HG03159 (cell line): ENCODE data around the gene SCIN.
"Not testable (repeated sequence)": the region's sequence is repeated elsewhere in the genome, so short reads cannot be mapped to it uniquely, and the experiment has no call there.

ENCODE experiments used
- ATAC-seq: cut with Tn5 transposase; IDR thresholded peaks from one replicate; pipeline ENCODE4 v1.9.1; 2021; ENCODE audit warnings: mild to moderate bottlenecking, moderate library complexity; ENCODE audit not compliant: unreplicated experiment

SCIN gene

DNA sequence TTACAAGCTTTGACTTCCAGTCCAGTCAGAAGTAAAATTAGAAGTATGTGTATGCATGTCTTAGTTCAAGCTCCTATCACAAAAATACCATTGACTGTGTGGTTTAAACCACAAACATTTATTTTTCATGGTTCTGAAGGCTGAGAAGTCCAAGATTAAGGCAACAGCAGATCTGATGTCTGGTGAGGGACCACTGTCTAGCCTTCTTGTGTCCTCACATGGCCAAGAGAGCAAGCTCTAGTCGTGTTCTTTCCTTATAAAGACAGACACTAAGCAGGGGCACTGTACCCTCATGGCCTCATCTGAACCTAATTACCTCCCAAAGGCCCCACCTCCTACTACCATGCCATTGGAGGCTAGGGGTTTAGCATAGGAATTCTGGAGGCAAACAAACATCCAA is 75.6 kb downstream of the SCIN start:
- no peak for ATAC-seq

DNA sequence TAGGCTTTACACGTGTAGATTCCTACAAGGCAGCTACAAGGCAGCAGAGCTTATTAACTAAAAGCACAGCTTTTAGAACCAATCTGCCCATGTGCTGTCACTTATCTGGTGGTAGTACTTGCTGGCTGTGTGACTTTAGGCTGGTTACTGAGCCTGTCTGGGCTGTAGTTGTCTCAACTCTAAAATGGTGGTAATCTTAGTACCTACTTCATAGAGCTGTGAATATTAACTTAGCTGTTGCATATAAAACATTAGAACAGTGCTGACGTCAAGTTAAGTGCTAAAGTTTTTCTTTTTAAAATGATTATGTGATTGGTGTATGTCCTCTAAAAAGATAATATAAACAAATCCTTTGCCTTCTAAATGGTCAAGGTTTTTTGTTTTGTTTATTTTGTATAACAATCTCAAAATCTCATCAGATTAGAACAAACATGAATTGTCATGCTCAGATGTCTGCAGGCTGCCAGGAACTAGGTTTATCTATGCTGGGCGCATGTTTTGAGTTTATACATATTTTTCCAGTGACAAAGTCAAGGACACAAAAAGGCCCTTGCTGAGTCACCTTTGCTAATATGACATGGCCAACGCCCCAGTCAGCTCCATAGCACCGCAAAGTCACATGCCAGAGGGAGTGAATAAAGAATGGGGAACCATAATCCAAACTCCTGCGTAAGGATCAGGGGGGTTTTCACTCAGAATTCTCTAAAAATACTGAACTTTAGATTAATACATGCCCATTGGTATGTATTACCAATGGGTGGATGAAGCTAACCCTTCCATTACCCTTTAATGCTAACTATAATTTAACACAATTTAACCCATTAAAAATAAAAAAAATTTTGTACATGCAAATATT is 77.1 kb downstream of the SCIN start:
- ATAC-seq, result no peak

GRCh38 chr7:12648704-12649261 is 78.3 kb downstream of the SCIN start:
- ATAC-seq, result no peak

DNA sequence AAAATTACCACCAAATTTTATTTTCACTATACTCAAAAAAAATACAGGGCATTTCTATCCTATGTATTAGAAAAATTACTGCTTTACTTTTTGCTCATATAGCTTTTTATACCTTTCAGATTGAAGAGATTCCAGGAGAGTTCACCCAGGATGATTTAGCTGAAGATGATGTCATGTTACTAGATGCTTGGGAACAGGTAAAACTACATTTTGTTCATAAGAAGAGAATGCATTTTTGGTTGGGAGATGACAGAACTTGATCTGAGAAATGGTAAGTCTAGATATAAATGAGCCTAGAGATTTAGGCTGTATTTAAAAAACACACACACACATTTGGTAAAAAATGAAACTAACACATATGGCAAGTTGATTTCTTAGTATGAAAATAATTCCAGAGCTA is 78.8 kb downstream of the SCIN start:
- ATAC-seq, result no peak

DNA sequence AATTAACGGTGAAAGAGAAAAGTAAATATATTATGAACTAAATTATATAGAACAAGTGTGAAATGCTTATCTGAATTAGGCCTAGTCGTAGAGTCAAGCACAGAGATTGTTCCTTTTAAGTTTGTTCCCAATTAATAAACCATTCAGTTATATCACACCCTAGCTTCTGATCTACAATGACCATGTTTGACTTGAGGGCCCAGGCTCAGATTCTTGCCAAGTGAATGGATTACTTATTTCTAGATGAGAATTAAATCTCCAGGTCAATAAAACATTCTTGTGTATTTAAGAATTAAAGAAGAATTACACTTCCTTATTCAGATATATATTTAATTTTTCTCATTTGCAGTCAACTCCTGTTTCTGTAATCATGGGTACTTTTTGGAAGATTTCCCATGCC is 79.6 kb downstream of the SCIN start:
- no peak for ATAC-seq

GRCh38 chr7:12653110-12653509 is 82.6 kb downstream of the SCIN start:
- ATAC-seq, result no peak

DNA sequence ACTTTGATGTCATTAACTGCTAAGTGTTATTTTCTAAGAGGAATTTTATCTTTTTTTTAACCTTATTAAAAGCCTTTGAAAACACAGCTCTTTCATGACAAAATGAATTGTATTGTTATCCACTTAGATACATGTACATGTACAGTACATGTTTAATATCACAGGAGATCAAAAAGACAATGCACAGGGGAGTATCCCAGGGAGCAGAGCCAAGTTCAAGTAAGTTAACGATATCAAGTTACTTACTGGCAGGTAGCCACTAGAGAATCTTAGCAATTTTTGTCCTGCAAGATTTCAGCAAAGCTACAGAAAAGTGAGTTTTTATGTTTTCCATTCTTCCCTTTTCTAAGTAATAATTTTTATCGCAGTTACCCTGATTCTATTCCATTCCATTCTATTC is 83.0 kb downstream of the SCIN start:
- no peak for ATAC-seq

GRCh38 chr7:12655161-12655560 is 84.6 kb downstream of the SCIN start:
- ATAC-seq, result no peak

- ATAC-seq, result not testable (repeated sequence)
Measured at GRCh38 chr7:12660423-12660822, 89.9 kb downstream of the SCIN start.

DNA sequence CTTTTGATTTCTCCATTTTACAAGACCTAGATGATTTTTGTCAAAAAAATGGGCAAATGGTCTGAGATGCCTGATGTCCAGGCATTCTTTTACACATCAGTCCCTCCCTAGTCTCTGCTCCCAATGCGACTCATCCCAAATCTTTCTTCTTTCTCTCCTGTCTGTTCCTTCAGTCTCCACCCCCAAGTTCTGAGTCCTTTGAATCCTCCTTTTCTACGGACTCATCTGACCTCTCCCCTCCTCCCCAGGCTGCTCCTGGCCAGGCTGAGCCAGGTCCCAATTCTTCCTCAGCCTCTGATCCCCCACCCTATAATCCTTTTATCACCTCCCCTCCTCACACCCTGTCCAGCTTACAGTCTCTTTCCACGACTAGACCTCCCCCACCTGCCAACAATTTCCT is 90.5 kb downstream of the SCIN start:
- ATAC-seq, result not testable (repeated sequence)

DNA sequence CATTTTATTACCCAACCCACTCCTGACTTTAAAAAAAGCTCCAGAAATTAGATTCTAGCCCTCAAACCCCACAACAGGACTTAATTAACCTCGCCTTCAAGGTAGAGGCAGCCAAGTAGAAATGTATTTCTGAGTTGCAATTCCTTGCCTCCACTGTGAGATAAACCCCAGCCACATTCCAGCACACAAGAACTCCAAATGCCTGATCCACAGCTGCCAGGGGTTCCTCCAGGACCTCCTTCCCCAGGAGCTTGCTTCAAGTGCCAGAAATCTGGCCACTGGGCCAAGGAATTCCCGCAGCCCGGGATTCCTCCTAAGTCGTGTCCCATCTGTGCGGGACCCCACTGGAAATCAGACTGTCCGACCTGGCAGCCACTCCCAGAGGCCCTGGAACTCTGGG is 91.1 kb downstream of the SCIN start:
- ATAC-seq, result no peak

DNA sequence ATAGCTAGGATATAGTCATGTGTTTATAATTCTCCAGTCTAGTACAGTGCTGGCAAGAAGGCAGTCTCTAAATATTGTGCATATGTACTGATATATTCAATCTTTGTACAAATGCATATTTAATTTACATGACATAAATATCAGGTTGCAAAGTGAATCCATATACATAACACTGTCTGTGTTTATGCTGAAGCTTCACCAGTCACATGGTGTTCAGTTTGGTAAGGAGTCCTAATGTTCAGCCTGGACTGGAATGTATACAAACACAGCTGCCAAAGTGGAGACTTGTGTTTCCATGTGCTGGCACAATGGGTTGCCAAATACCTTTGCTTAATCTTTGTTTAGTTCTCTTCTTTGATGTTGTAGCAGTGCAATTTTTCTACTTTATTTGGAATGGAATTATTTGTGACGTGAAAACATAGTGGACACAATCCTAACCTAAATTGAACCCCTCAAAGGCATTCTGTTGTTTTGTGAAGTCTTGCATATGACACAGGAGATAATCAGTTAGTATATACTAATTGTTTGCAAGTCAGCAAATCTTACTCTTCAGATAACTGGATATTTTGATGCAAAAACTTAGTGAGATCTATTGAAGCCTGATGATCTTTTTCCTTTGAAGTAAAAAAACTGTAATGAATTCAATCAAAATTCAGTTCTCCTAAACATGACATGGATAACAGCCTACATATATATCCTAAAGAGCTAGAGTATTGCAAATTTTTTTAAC is 99.6 kb downstream of the SCIN start:
- no peak for ATAC-seq

DNA sequence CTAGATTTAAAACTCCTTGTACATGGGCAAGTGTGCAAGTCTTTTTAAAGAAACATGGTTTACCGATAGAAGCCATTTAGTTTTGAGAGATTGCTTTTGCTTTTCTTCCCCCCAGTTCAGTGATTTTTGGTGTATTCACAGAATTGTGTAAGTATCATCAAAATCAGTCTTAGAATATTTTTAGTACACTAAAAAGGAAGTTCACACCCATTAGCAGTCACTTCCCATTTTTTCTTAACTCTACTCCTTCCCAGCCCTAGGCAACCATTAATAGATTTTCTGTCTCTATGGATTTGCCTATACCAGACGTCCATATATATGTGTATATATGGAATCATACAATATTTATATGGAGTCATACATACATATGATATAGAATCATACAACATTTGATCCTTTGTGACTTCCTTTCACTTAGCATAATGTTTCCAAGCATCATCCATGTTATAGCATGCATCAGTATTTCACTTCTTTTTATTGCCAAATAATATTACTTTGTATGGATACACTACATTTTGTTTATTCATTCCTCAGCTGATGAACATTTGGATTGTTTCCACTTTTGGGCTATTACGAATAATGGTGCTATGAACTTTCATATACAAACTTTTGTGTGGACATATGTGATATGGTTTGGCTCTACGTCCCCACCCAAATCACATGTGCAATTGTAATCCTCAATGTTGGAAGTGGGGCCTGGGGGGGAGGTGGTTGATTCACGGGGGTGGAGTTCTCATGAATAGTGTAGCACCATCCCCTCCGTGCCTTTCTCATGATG is 100.4 kb downstream of the SCIN start:
- no peak for ATAC-seq

GRCh38 chr7:12673436-12673835 is 102.9 kb downstream of the SCIN start:
- ATAC-seq, result not testable (repeated sequence)

GRCh38 chr7:12674053-12674452 is 103.5 kb downstream of the SCIN start:
- no peak for ATAC-seq

DNA sequence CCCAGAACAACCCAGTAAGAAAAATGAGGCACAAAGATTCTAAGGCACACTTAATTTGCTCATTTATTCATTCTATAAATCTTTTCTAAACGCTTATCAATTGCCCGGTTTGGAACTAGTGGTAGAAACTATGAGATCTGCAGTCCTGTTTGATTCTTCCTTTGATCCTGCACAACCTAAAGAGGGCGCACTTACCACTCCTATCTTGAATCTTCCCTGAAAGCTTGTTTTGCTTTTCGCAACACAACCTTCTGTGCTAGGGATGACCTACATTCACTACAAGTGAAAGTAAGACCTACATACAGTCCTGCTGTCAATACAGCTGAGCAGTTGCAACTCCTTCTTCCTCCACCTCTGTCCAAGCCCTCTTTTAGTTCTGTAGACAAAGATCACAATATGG is 104.3 kb downstream of the SCIN start:
- peak; percentile 67 for ATAC-seq

DNA sequence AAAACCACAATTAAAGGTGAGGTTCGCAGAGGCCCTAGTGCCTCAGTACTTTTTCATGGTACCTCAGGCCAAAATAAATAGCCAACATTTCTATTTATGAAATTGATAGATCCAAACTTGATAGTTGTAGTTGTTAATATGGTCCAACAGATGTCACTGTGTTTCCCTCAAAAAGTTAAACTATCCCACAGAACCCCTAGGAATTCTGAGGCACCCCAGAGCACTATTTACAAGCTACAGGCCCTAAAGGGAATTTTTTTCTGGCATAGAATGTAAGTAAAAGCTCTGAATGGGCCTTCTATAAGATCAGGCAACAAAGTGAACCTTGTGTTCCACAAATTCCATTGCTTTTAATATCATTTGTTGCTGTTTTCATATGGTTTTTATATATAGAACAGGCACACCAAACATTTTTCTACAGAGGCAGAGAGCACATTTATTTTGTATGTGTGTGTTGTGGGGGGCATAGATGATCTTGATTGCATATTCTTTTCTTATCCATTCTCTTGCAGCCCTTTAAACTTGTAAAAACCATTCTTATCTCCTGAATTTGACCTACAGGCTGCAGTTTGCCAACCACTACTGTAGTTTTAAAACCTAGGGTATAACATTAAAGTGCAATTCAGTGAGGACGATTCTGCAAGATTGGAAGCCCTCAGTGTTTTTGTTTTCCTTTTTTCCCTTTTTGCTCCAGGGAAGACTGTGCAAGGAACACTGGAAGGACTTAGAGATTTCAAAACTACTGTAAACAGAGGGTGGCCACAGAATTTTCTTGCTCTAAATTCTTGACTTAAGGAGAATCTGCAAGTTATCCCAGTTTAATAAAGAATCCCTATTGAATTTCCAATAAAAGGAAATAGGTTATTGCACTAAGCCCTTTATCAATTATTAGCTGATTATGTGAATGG is 113.4 kb downstream of the SCIN start:
- ATAC-seq, result no peak

- no peak for ATAC-seq
Measured at GRCh38 chr7:12684733-12685132, 114.2 kb downstream of the SCIN start.

DNA sequence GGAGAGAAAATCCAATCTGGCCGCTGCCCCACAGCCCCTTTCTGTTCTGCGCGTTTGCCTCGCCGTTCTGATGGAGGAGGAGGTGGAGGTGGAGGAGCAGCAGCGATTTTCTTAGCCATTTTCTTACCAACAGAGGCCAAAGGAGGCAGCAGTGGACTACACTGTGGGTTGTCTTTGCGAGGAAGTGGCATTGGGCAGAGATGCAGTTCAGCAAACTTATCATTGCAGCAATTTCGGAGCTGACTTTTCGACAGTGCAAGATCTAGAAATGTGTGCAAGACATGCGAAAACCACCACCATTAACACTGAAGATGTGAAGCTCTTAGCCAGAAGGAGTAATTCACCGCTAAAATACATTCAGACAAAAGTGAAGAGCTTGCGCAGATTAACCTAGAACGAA is 115.0 kb downstream of the SCIN start:
- no peak for ATAC-seq

DNA sequence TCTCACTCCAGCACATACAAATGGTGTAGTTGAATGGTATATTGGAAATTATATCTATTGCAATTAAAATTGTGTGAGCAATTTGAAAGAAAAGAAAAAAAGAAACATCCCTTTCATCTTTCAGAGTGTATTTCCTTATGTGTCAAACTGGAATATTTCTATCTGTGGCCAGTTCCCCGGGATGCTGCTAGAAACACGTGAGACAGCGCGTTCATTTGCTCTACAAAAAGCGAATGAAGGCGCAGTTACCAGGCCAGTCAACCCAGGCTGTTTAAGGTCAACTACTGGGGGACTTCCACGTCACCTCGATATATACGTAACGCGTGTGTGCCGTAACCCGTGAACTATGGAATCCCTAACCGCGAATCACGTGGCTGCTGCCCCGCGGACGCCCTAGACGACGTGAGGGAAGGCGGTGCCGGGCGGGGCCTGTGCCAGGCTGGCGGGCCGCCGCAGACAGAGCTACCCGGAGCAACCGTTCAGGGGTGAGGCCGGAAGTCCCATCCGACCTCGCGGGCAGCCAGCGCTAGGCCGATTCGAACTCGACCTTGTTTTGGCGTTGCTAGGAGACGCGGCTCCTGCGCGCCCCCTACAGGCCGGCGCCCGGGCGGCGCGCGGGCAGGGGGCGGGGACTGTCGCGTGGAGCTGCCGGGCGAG is 115.8 kb downstream of the SCIN start:
- ATAC-seq, result peak; percentile 89
